ENCODE measurements around the gene TNFAIP8L3.

TNFAIP8L3 gene

GRCh38 chr15:51117270-51117669 is 22.6 kb upstream of the TNFAIP8L3 start:
- DNase-seq (ENCODE audit: low read depth, low spot score), result no peak

- no peak for DNase-seq (ENCODE audit: low read depth, low spot score)
Observed at GRCh38 chr15:51114437-51115119, 19.9 kb upstream of the TNFAIP8L3 start.

GRCh38 chr15:51112078-51112477 is 17.4 kb upstream of the TNFAIP8L3 start:
- no peak for DNase-seq (ENCODE audit: low read depth, low spot score)

- DNase-seq (ENCODE audit: low read depth, low spot score), result no peak
Observed at GRCh38 chr15:51111061-51111460, 16.4 kb upstream of the TNFAIP8L3 start.

GRCh38 chr15:51110171-51110570 is 15.5 kb upstream of the TNFAIP8L3 start:
- DNase-seq (ENCODE audit: low read depth, low spot score), result no peak

GRCh38 chr15:51108933-51109550 is 14.3 kb upstream of the TNFAIP8L3 start:
- DNase-seq (ENCODE audit: low read depth, low spot score), result no peak

GRCh38 chr15:51107612-51108011 is 12.9 kb upstream of the TNFAIP8L3 start:
- DNase-seq (ENCODE audit: low read depth, low spot score), result no peak

- DNase-seq (ENCODE audit: low read depth, low spot score), result no peak
Observed at GRCh38 chr15:51106481-51106880, 11.8 kb upstream of the TNFAIP8L3 start.

- DNase-seq (ENCODE audit: low read depth, low spot score), result no peak
Observed at GRCh38 chr15:51105430-51106016, 10.8 kb upstream of the TNFAIP8L3 start.

- no peak for DNase-seq (ENCODE audit: low read depth, low spot score)
Observed at GRCh38 chr15:51104512-51104911, 9.8 kb upstream of the TNFAIP8L3 start.

GRCh38 chr15:51103330-51103729 is 8.6 kb upstream of the TNFAIP8L3 start:
- DNase-seq (ENCODE audit: low read depth, low spot score), result no peak

GRCh38 chr15:51100785-51101489 is 6.2 kb upstream of the TNFAIP8L3 start:
- DNase-seq (ENCODE audit: low read depth, low spot score), result no peak

GRCh38 chr15:51099185-51099584 is 4.5 kb upstream of the TNFAIP8L3 start:
- no peak for DNase-seq (ENCODE audit: low read depth, low spot score)

GRCh38 chr15:51098331-51098619 is 3.6 kb upstream of the TNFAIP8L3 start:
- no peak for DNase-seq (ENCODE audit: low read depth, low spot score)

GRCh38 chr15:51097553-51098330 is 3.0 kb upstream of the TNFAIP8L3 start:
- DNase-seq (ENCODE audit: low read depth, low spot score), result no peak

GRCh38 chr15:51096976-51097375 is 2.3 kb upstream of the TNFAIP8L3 start:
- no peak for DNase-seq (ENCODE audit: low read depth, low spot score)

GRCh38 chr15:51095681-51096331 is 1.1 kb upstream of the TNFAIP8L3 start:
- no peak for DNase-seq (ENCODE audit: low read depth, low spot score)

- DNase-seq (ENCODE audit: low read depth, low spot score), result no peak
Observed at GRCh38 chr15:51093839-51094605, 684 bp downstream of the TNFAIP8L3 start.

GRCh38 chr15:51093488-51093838 is 1.2 kb downstream of the TNFAIP8L3 start:
- DNase-seq (ENCODE audit: low read depth, low spot score), result no peak

- DNase-seq (ENCODE audit: low read depth, low spot score), result no peak
Observed at GRCh38 chr15:51092480-51093040, 2.1 kb downstream of the TNFAIP8L3 start.

All from iPS DF 19.7 (cell line).